Heart right ventricle (tissue), 16 donors: Measurements from ENCODE around the gene SEMA4F. TPM values are rescaled to one million over a fixed set of nuclear protein-coding genes. Genes with fewer than 3 reads are reported as not detected.
A peak's percentile ranks its signal among the peaks of the same experiment; 100 is the strongest.

Source experiments
- ATAC-seq, 8 donors: fragments of 200-7000 bp; cut with Tn5 transposase; one replicate each; pipeline ENCODE4 v1.9.1; 2020; ENCODE audit warnings: mild to moderate bottlenecking in 8 of 8, moderate library complexity in 8 of 8, moderate number of reproducible peaks in 1 of 8
- DNase-seq, 2 donors: peaks; one replicate each; pipeline ENCODE4 v3.0.0-alpha.2; 2020
- H3K27ac ChIP-seq, 10 donors: fragments of 200-600 bp; sonication (generic) in 2 of 10; one replicate each; pipeline versions ENCODE4 v1.5.0 to v1.8.0; 2020 to 2022; ENCODE audit warnings: mild to moderate bottlenecking in 3 of 10
- H3K27me3 ChIP-seq, 7 donors: fragments of 200-600 bp; one replicate each; pipeline ENCODE4 v1.8.0; 2021 to 2022; ENCODE audit warnings: mild to moderate bottlenecking in 2 of 7
- H3K36me3 ChIP-seq, 9 donors: fragments of 200-600 bp; sonication (generic) in 1 of 9; one replicate each; pipeline versions ENCODE4 v1.5.0 to v1.8.0; 2020 to 2022; ENCODE audit warnings: mild to moderate bottlenecking in 2 of 9
- H3K4me1 ChIP-seq, 9 donors: fragments of 200-600 bp; sonication (generic) in 1 of 9; one replicate each; pipeline versions ENCODE4 v1.5.0 to v1.8.0; 2020 to 2022; ENCODE audit warnings: mild to moderate bottlenecking in 4 of 9
- H3K4me3 ChIP-seq, 10 donors: fragments of 200-600 bp; sonication (generic) in 2 of 10; one replicate each; pipeline versions ENCODE4 v1.5.0 to v1.8.0; 2020 to 2022; ENCODE audit warnings: mild to moderate bottlenecking in 7 of 10, moderate library complexity in 2 of 10
- H3K9me3 ChIP-seq, 11 donors: fragments of 200-600 bp in 10 of 11; sonication (generic) in 2 of 11; one replicate each; pipeline versions ENCODE4 v1.5.0 to v1.8.0; 2013 to 2022; ENCODE audit warnings: mild to moderate bottlenecking in 2 of 11, control low read depth in 1 of 11, moderate library complexity in 1 of 11
- CTCF ChIP-seq, 9 donors: fragments of 200-600 bp; sonication (generic) in 2 of 9; IDR thresholded peaks; one replicate each; pipeline versions ENCODE4 v1.5.0 to v1.8.0; 2021 to 2022; ENCODE audit warnings: antibody characterized with exemption in 9 of 9, mild to moderate bottlenecking in 5 of 9, moderate library complexity in 1 of 9
- WGBS, 2 donors: extraction: QIAGEN DNeasy Blood & Tissue Kit; methylation state at CpG; one replicate each; pipeline ENCODE4 v1.1.7; 2013; ENCODE audit warnings: inconsistent platforms in 1 of 2; 5-methylcytosine and 5-hydroxymethylcytosine counted together
- intact Hi-C, 10 donors: fragments of 100-400 bp; cut with DNase I; formaldehyde crosslinking; loops; one replicate each; pipeline versions ENCODE4 v1.11.1 to v1.14.2; 2022
- polyA plus RNA-seq, 2 donors: library from polyadenylated mRNA; stranded (reverse); fragments of 200-250 nt; gene quantifications; one replicate each; pipeline ENCODE4 v1.2.3, GENCODE V29; 2013
- total RNA-seq, 10 donors: library from RNA; stranded (reverse); fragmentation: NEBNext Ultra II Directional in 3 of 10; extraction: Animal tissue kit (Norgen Biotek cat#: 25700) in 3 of 10; gene quantifications; one replicate each; pipeline versions ENCODE4 v1.2.1 to v1.2.4, GENCODE V29; 2021 to 2023
- donor health status: Arrhythmogenic right ventricular cardiomyopathy.
- donor health status: ischemic (EF 13 %, LVEDD 7.1; RV severe dilation, severe dysfunction).
- donor health status: healthy with polysubstance abuse.
- donor health status: DM: no; HTN: yes; CAD: no.
- donor health status: DM: no; HTN: no; CAD: no.
- donor health status: ischemic (EF 25% LVEDD 6.9; RV normal size, moderate dysfunction).
- donor health status: ischemic (EF 25% LVEDD 5.7; RV mildly dilated, moderate dysfunction).
- donor health status: healthy.
- donor health status: DM: yes; HTN: yes; CAD: no.
- donor health status: Ischemic cardiomyopathy.
- donor health status: ischemic (EF 35%, LVEDD 5.7; RV mildly dilated, moderate dysfunction).
- donor health status: nonischemic (EF 11% LVEDD 7.7; RV severe dilation, severe dysfunction).
- donor health status: DM: yes; HTN: yes; CAD: no.
- donor health status: PGD.
- donor health status: ischemic (EF 29% LVEDD 5.4; RV normal size, mild dysfunction).
- donor health status: nonischemic (EF 23%, LVEDD 6.1; RV moderate dilation, normal function).

SEMA4F gene
- total and polyA plus RNA-seq, 12 donors = 1.1 to 5.1 (median 2.5) TPM

- Histone ChIP-seq H3K27ac (no peak overlapping the region), H3K36me3 (no peaks in the 10 kb centered on the region), H3K4me1 (peaks cover 0 to 14% (median 4%) of the 10 kb centered on the region in 9 donors), H3K4me3 (peak overlapping the region in 9 of 10 donors; percentile 28 to 63 (median 57)), H3K27me3 (peaks cover 0 to 42% (median 23%) of the 10 kb centered on the region in 7 donors), H3K9me3 (no peaks in the 10 kb centered on the region)
- no peak for TF ChIP-seq CTCF (IDR thresholded peaks at IDR 0.05)
- intact Hi-C loops = loop anchor here in 9 of 10 donors (1.0 to 5.0 kb wide), 3 partner anchors 160 to 161 kb away; no protein-coding TSS in a partner anchor
- DNase-seq (no peak), ATAC-seq (no peak)
- 56 to 58% methylated on average over 6 of the region's 6 CpGs for WGBS, 2 donors
Observed at GRCh38 chr2:74715880-74716279, 61.8 kb downstream of the SEMA4F start.

- Histone ChIP-seq H3K4me1 (peaks cover 0 to 14% (median 4%) of the 10 kb centered on the region in 9 donors), H3K36me3 (no peaks in the 10 kb centered on the region), H3K9me3 (no peaks in the 10 kb centered on the region), H3K27me3 (peaks cover 0 to 48% (median 23%) of the 10 kb centered on the region in 7 donors), H3K27ac (no peak overlapping the region), H3K4me3 (no peak overlapping the region)
- 74 to 88% methylated on average over 2 of the region's 2 CpGs for WGBS, 2 donors
- ATAC-seq (no peak), DNase-seq (no peak)
- intact Hi-C loops = loop anchor here in 1 of 10 donors (5.0 kb wide), 1 partner anchor 158 kb away; no protein-coding TSS in a partner anchor
- TF ChIP-seq CTCF (IDR thresholded peaks at IDR 0.05) = no peak
Observed at GRCh38 chr2:74719066-74719465, 65.0 kb downstream of the SEMA4F start.

GRCh38 chr2:74721316-74721715, 67.3 kb downstream of the SEMA4F start:
- H3K4me1 ChIP-seq = no peaks in the 10 kb centered on the region
- peaks cover 0 to 45% (median 19%) of the 10 kb centered on the region in 7 donors for H3K27me3 ChIP-seq
- ATAC-seq (no peak), DNase-seq (no peak)
- H3K36me3 ChIP-seq = no peaks in the 10 kb centered on the region
- no peaks in the 10 kb centered on the region for H3K9me3 ChIP-seq
- intact Hi-C loops = no loop called here
- TF ChIP-seq CTCF (IDR thresholded peaks at IDR 0.05) = no peak
- no peak overlapping the region for H3K27ac ChIP-seq
- H3K4me3 ChIP-seq = no peak overlapping the region

- no peak for DNase-seq
- intact Hi-C loops = no loop called here
- peaks cover 0 to 21% (median 3%) of the 10 kb centered on the region in 7 donors for H3K27me3 ChIP-seq
- no peak overlapping the region for H3K4me3 ChIP-seq
- H3K4me1 ChIP-seq = no peaks in the 10 kb centered on the region
- no peak overlapping the region for H3K27ac ChIP-seq
- H3K9me3 ChIP-seq = peaks cover 0 to 12% (median 0%) of the 10 kb centered on the region in 11 donors
- ATAC-seq = no peak
- WGBS, 2 donors = 80 to 93% methylated on average over 4 of the region's 4 CpGs
- H3K36me3 ChIP-seq = no peaks in the 10 kb centered on the region
- TF ChIP-seq CTCF (IDR thresholded peaks at IDR 0.05) = no peak
Observed at GRCh38 chr2:74724496-74724895, 70.4 kb downstream of the SEMA4F start.
